ENCODE data around the gene FUCA2. TPM values are rescaled to one million over a fixed set of nuclear protein-coding genes. Genes with fewer than 3 reads are reported as not detected.

The FUCA2 gene
- polyA plus RNA-seq, 4 donors = 22.8 to 173 (median 43.7) TPM

DNA sequence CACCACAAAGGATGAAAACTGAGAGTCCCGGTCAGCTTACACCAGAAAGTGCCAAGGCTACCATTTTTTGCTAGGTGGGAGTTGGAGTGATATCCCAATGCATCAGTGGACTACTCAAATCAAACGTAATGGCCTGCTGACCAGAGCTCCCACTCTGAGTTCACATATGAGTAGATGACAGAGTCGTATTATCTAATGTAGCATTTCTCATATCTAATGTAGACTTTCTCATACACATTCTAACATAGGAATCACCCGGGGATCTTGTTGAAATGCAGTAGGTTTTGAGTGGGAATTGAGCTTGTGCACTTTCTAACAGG, 38.4 kb upstream of the FUCA2 start:
- DNase-seq (no peak), FAIRE-seq (no peak)
- H3K9me3 ChIP-seq (ENCODE audit: control insufficient read depth in 2 of 2, insufficient read depth in 1 of 2, low read depth in 1 of 2, low read length in 1 of 2) = no peaks in the 10 kb centered on the region
- no peaks in the 10 kb centered on the region for H3K36me3 ChIP-seq (ENCODE audit: control insufficient read depth in 3 of 3, insufficient read depth in 2 of 3, low read depth in 1 of 3, low read length in 3 of 3)
- H3K27ac ChIP-seq (ENCODE audit: low read depth in 1 of 3, low read length in 2 of 3) = peak overlapping the region in 1 of 3 donors; percentile 74
- WGBS, 3 donors = 72 to 86% (median 80%) methylated on average over 4 of the region's 4 CpGs
- H3K4me3 ChIP-seq (ENCODE audit: low read depth in 1 of 3, low read length in 3 of 3) = no peak overlapping the region
- peaks cover 8 to 55% (median 13%) of the 10 kb centered on the region in 3 donors for H3K4me1 ChIP-seq (ENCODE audit: control insufficient read depth in 3 of 3, insufficient read depth in 2 of 3, low read depth in 1 of 3, low read length in 2 of 3)
- no peaks in the 10 kb centered on the region for H3K27me3 ChIP-seq (ENCODE audit: control insufficient read depth in 3 of 3, insufficient read depth in 3 of 3, low read length in 3 of 3)

DNA sequence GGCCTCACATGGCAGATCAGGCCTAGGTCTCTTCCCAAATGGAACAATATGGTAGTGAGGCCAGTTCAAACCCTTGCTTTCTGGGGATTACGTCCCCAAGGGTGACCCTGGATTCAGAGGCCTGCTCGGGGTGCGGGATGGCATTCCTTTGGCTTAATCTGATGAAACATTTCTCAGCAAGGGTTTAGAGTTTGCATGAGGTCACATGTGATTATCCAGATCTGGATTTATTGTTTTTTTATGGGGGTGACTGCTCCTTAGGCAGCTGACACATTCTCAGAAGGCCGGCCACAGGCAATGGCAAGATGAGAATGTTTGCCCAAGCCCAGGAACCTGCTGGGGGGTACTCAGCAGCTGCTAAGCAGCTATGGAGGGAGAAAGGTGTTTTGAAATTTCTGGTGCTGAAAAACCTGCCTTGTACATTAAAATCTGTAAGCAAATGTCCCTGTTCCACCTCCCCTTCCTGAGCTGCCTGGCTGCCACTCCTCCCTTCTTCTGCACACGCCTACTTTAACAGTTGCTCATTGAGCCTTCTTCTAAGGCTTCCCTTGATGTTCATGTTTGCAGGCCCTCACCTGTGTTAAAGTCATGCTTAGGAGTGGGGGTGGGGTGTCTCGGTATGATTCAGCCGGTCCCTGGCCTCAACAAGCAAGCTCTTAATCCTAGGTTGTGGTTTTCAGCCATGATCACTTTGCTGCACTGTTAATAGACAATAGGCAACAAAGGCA, 37.9 kb upstream of the FUCA2 start:
- DNase-seq = peak in 1 of 2 donors; percentile 65
- Histone ChIP-seq H3K4me1 (ENCODE audit: control insufficient read depth in 3 of 3, insufficient read depth in 2 of 3, low read depth in 1 of 3, low read length in 2 of 3) (peaks cover 8 to 55% (median 12%) of the 10 kb centered on the region in 3 donors), H3K27me3 (ENCODE audit: control insufficient read depth in 3 of 3, insufficient read depth in 3 of 3, low read length in 3 of 3) (no peaks in the 10 kb centered on the region), H3K36me3 (ENCODE audit: control insufficient read depth in 3 of 3, insufficient read depth in 2 of 3, low read depth in 1 of 3, low read length in 3 of 3) (no peaks in the 10 kb centered on the region), H3K4me3 (ENCODE audit: low read depth in 1 of 3, low read length in 3 of 3) (no peak overlapping the region), H3K27ac (ENCODE audit: low read depth in 1 of 3, low read length in 2 of 3) (peak overlapping the region in 1 of 3 donors; percentile 74), H3K9me3 (ENCODE audit: control insufficient read depth in 2 of 2, insufficient read depth in 1 of 2, low read depth in 1 of 2, low read length in 1 of 2) (no peaks in the 10 kb centered on the region)
- FAIRE-seq = no peak
- WGBS, 3 donors = 39 to 66% (median 52%) methylated on average over 7 of the region's 7 CpGs

DNA sequence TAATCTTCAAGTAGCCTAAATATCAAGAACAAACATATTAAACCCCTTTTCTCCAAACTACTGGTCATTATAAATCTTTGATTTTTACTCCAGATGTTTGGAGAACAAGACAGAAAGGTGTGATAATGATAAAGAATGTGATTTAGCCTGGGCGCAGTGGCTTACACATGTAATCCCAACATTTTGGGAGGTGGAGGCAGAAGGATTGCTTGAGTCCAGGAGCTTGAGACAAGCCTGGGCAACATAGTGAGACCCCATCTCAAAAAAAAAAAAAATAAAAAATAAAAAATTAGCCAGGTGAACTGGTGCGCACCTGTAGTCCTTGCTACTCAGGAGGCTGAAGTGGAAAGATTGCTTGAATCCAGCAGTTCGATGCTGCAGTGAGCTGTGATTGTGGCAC, 35.1 kb upstream of the FUCA2 start:
- no peak for DNase-seq

DNA sequence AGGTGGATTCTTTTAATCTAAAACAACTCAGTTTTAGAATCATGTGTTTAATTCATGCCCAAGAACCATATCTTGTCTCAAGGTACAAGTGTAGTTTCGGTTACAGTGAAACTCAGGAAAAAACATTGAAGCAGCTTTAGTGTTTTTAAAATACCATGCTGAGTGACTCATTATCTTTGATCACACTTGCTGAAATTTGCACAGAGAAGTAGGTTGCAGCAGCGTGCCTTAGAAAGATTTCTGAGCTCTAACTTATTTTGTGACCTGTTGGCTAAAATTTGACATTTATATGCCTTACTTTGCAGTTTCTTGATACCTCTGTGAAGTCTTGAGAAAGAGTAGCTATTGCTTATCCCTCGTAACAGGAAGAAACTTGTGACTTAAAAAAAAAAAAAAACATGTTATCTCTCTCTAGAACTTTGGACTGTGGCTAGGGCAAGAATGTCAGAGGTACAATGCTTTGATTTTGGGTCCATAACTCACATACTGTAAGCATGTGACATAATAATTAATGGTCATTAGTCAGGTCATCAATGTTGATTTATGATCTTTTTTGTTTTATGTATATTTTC, 34.5 kb upstream of the FUCA2 start:
- no peaks in the 10 kb centered on the region for H3K9me3 ChIP-seq (ENCODE audit: control insufficient read depth in 2 of 2, insufficient read depth in 1 of 2, low read depth in 1 of 2, low read length in 1 of 2)
- no peaks in the 10 kb centered on the region for H3K27me3 ChIP-seq (ENCODE audit: control insufficient read depth in 3 of 3, insufficient read depth in 3 of 3, low read length in 3 of 3)
- WGBS, 3 donors = 2 to 32% (median 21%) methylated on average over 3 of the region's 3 CpGs
- peaks cover 0 to 6% (median 0%) of the 10 kb centered on the region in 3 donors for H3K36me3 ChIP-seq (ENCODE audit: control insufficient read depth in 3 of 3, insufficient read depth in 2 of 3, low read depth in 1 of 3, low read length in 3 of 3)
- H3K4me3 ChIP-seq (ENCODE audit: low read depth in 1 of 3, low read length in 3 of 3) = no peak overlapping the region
- peak; percentile 82 to 83 for DNase-seq
- FAIRE-seq = no peak
- peaks cover 8 to 68% (median 15%) of the 10 kb centered on the region in 3 donors for H3K4me1 ChIP-seq (ENCODE audit: control insufficient read depth in 3 of 3, insufficient read depth in 2 of 3, low read depth in 1 of 3, low read length in 2 of 3)
- H3K27ac ChIP-seq (ENCODE audit: low read depth in 1 of 3, low read length in 2 of 3) = peak overlapping the region in 2 of 3 donors; percentile 70 to 90

More for the DNA sequence above, 35.1 kb upstream of the FUCA2 start:
- Histone ChIP-seq H3K4me1 (ENCODE audit: control insufficient read depth in 3 of 3, insufficient read depth in 2 of 3, low read depth in 1 of 3, low read length in 2 of 3) (peaks cover 8 to 65% (median 15%) of the 10 kb centered on the region in 3 donors), H3K36me3 (ENCODE audit: control insufficient read depth in 3 of 3, insufficient read depth in 2 of 3, low read depth in 1 of 3, low read length in 3 of 3) (peaks cover 0 to 6% (median 0%) of the 10 kb centered on the region in 3 donors), H3K4me3 (ENCODE audit: low read depth in 1 of 3, low read length in 3 of 3) (no peak overlapping the region), H3K27ac (ENCODE audit: low read depth in 1 of 3, low read length in 2 of 3) (peak overlapping the region in 1 of 3 donors; percentile 90), H3K9me3 (ENCODE audit: control insufficient read depth in 2 of 2, insufficient read depth in 1 of 2, low read depth in 1 of 2, low read length in 1 of 2) (no peaks in the 10 kb centered on the region), H3K27me3 (ENCODE audit: control insufficient read depth in 3 of 3, insufficient read depth in 3 of 3, low read length in 3 of 3) (no peaks in the 10 kb centered on the region)
- WGBS, 3 donors = 73 to 86% (median 80%) methylated on average over 3 of the region's 3 CpGs
- no peak for FAIRE-seq

DNA sequence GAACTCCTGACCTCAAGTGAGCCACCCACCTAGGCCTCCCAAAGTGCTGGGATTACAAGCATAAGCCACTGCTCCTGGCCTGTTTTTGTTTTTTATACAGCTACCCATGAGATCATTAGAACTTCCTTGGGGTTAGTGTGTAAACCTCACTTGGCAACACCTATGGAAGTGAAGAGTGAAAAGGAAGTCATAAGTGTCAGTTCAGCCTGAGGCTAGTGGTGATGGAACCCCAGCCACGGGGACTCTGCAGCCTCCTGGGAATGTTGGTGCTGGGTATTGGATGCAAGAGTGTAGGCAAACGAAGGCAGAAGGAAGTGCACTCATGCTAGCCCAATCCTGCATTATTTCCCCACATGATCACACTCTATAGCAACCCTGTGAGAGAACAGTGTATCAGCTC, 33.6 kb upstream of the FUCA2 start:
- 23 to 44% (median 42%) methylated on average over 2 of the region's 2 CpGs for WGBS, 3 donors
- no peaks in the 10 kb centered on the region for H3K9me3 ChIP-seq (ENCODE audit: control insufficient read depth in 2 of 2, insufficient read depth in 1 of 2, low read depth in 1 of 2, low read length in 1 of 2)

DNA sequence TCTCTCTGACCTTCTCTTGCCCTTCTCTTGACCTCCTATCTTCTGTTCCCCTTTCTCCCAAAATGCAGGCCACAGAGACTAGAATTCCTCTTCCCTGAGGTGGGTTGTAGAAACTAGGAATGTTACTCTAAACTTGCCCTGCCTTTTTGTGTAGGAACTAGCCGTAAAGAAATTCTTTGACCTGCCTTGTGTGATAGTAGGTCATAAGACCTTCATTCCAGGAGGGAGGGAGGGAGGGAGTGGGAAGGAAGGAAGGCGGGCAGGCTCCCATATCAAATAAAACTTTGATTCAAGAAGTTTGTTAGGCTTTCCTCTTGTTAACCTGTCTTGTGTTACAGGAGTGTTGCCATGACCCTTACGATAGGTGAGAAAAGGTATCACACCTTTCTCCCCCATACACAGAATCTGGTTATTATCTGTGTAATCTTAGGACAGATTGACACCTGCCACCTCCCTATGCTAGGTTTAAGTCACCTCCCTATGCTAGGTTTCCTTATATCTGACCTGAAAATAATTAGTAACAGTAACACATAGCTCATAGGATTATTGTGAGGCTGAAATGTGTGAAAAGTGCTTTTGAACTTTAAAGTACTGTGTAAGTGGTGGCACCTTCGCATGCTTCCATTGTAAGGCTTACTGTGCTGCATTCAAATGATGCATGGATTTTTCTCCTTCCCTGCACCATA, 32.6 kb upstream of the FUCA2 start:
- Histone ChIP-seq H3K27me3 (ENCODE audit: control insufficient read depth in 3 of 3, insufficient read depth in 3 of 3, low read length in 3 of 3) (no peaks in the 10 kb centered on the region), H3K9me3 (ENCODE audit: control insufficient read depth in 2 of 2, insufficient read depth in 1 of 2, low read depth in 1 of 2, low read length in 1 of 2) (no peaks in the 10 kb centered on the region), H3K27ac (ENCODE audit: low read depth in 1 of 3, low read length in 2 of 3) (peak overlapping the region in 2 of 3 donors; percentile 47 to 90), H3K4me1 (ENCODE audit: control insufficient read depth in 3 of 3, insufficient read depth in 2 of 3, low read depth in 1 of 3, low read length in 2 of 3) (peaks cover 6 to 66% (median 13%) of the 10 kb centered on the region in 3 donors), H3K36me3 (ENCODE audit: control insufficient read depth in 3 of 3, insufficient read depth in 2 of 3, low read depth in 1 of 3, low read length in 3 of 3) (peaks cover 0 to 6% (median 0%) of the 10 kb centered on the region in 3 donors), H3K4me3 (ENCODE audit: low read depth in 1 of 3, low read length in 3 of 3) (no peak overlapping the region)
- 34 to 69% (median 63%) methylated on average over 4 of the region's 4 CpGs for WGBS, 3 donors
- FAIRE-seq (no peak), DNase-seq (peak; percentile 66 to 83)

More for the DNA sequence above, 33.6 kb upstream of the FUCA2 start:
- H3K36me3 ChIP-seq (ENCODE audit: control insufficient read depth in 3 of 3, insufficient read depth in 2 of 3, low read depth in 1 of 3, low read length in 3 of 3) = peaks cover 0 to 6% (median 0%) of the 10 kb centered on the region in 3 donors
- no peak for DNase-seq
- no peaks in the 10 kb centered on the region for H3K27me3 ChIP-seq (ENCODE audit: control insufficient read depth in 3 of 3, insufficient read depth in 3 of 3, low read length in 3 of 3)
- H3K4me3 ChIP-seq (ENCODE audit: low read depth in 1 of 3, low read length in 3 of 3) = no peak overlapping the region
- peak overlapping the region; percentile 25 to 90 (median 70) for H3K27ac ChIP-seq (ENCODE audit: low read depth in 1 of 3, low read length in 2 of 3)
- H3K4me1 ChIP-seq (ENCODE audit: control insufficient read depth in 3 of 3, insufficient read depth in 2 of 3, low read depth in 1 of 3, low read length in 2 of 3) = peaks cover 10 to 67% (median 15%) of the 10 kb centered on the region in 3 donors
- FAIRE-seq = no peak

DNA sequence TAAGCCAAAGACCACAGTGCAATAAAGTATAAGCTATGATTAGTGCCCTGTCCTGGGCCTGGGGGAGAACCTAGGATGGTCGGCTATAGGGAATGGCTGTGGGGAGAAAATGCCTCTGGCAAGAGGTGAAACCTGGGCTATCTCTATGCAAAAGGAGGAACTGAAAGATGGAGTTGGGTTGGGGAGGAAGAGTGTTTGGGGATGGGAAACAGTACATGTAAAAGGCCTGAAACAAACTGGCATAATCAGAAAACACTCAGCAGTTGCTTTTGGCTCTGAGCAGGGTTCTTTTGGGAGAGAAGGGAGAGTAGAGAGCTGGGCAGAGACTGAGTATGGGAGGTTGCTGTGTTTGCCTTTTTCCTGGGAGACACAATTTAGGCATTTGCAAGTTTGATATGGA, 31.9 kb upstream of the FUCA2 start:
- no peaks in the 10 kb centered on the region for H3K27me3 ChIP-seq (ENCODE audit: control insufficient read depth in 3 of 3, insufficient read depth in 3 of 3, low read length in 3 of 3)
- H3K9me3 ChIP-seq (ENCODE audit: control insufficient read depth in 2 of 2, insufficient read depth in 1 of 2, low read depth in 1 of 2, low read length in 1 of 2) = no peaks in the 10 kb centered on the region
- FAIRE-seq (no peak), DNase-seq (peak in 1 of 2 donors; percentile 26)
- peaks cover 0 to 6% (median 0%) of the 10 kb centered on the region in 3 donors for H3K36me3 ChIP-seq (ENCODE audit: control insufficient read depth in 3 of 3, insufficient read depth in 2 of 3, low read depth in 1 of 3, low read length in 3 of 3)
- H3K27ac ChIP-seq (ENCODE audit: low read depth in 1 of 3, low read length in 2 of 3) = peak overlapping the region in 2 of 3 donors; percentile 47 to 90
- H3K4me3 ChIP-seq (ENCODE audit: low read depth in 1 of 3, low read length in 3 of 3) = no peak overlapping the region
- H3K4me1 ChIP-seq (ENCODE audit: control insufficient read depth in 3 of 3, insufficient read depth in 2 of 3, low read depth in 1 of 3, low read length in 2 of 3) = peaks cover 4 to 66% (median 12%) of the 10 kb centered on the region in 3 donors
- 50 to 61% (median 55%) methylated on average over 1 of the region's 1 CpG for WGBS, 3 donors

DNA sequence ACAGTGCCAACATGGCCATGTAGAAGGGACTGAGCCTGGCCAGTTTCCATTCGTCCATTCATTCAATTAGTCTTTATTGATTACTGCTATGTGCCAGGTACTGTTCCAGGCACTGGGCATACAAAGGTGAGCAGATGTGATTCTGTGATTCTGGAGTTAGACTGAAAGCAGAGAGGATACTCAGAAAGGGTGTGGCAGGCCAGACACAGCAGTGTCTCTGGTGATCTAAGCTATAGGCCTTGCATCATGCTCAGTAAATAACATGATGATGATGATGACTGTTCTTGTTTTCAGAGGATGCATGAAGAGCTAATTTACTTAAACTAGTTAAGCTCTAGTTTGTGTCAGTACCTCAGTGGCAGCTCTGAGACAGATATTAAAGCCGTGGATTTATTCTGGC, 31.4 kb upstream of the FUCA2 start:
- peak overlapping the region in 1 of 3 donors; percentile 90 for H3K27ac ChIP-seq (ENCODE audit: low read depth in 1 of 3, low read length in 2 of 3)
- DNase-seq = peak in 1 of 2 donors; percentile 53

More for the DNA sequence above, 31.4 kb upstream of the FUCA2 start:
- no peaks in the 10 kb centered on the region for H3K27me3 ChIP-seq (ENCODE audit: control insufficient read depth in 3 of 3, insufficient read depth in 3 of 3, low read length in 3 of 3)
- peaks cover 6 to 66% (median 13%) of the 10 kb centered on the region in 3 donors for H3K4me1 ChIP-seq (ENCODE audit: control insufficient read depth in 3 of 3, insufficient read depth in 2 of 3, low read depth in 1 of 3, low read length in 2 of 3)
- H3K4me3 ChIP-seq (ENCODE audit: low read depth in 1 of 3, low read length in 3 of 3) = no peak overlapping the region
- no peak for FAIRE-seq
- no peaks in the 10 kb centered on the region for H3K9me3 ChIP-seq (ENCODE audit: control insufficient read depth in 2 of 2, insufficient read depth in 1 of 2, low read depth in 1 of 2, low read length in 1 of 2)
- WGBS, 3 donors = 80 to 89% (median 88%) methylated on average over 2 of the region's 2 CpGs
- peaks cover 0 to 6% (median 0%) of the 10 kb centered on the region in 3 donors for H3K36me3 ChIP-seq (ENCODE audit: control insufficient read depth in 3 of 3, insufficient read depth in 2 of 3, low read depth in 1 of 3, low read length in 3 of 3)

All from small intestine (tissue), 7 donors.